WTC11 (cell line): Measurements from ENCODE around the gene NUP214.

Experiments
- GRHL2 ChIP-seq: fragments of 250-450 bp; sonication (Bioruptor Pico); IDR thresholded peaks from 2 replicates; pipeline ENCODE4 v1.8.0; 2022; ENCODE audit warnings: mild to moderate bottlenecking, moderate library complexity; ENCODE audit not compliant: insufficient replicate concordance, severe bottlenecking
- SMAD4 ChIP-seq: sonication (generic); formaldehyde crosslinking; IDR thresholded peaks from 2 replicates; pipeline ENCODE4 v1.8.0; 2022; ENCODE audit warnings: mild to moderate bottlenecking, missing genetic modification reagents
- ZBTB21 ChIP-seq: sonication (generic); formaldehyde crosslinking; IDR thresholded peaks from 2 replicates; pipeline ENCODE4 v1.8.1; 2023; ENCODE audit warnings: mild to moderate bottlenecking, missing genetic modification reagents, borderline replicate concordance
- TF ChIP-seq, protein P1 (sequence below): fragments of 200-600 bp; IDR thresholded peaks from 2 replicates; pipeline ENCODE4 v1.8.0; 2022; ENCODE audit warnings: antibody characterized with exemption
- TF ChIP-seq, protein P2 (sequence below): sonication (generic); formaldehyde crosslinking; IDR thresholded peaks from 2 replicates; pipeline ENCODE4 v1.8.1; 2023; ENCODE audit warnings: mild to moderate bottlenecking, missing genetic modification reagents, moderate library complexity
- TF ChIP-seq, protein P3 (sequence below): sonication (generic); formaldehyde crosslinking; IDR thresholded peaks from 2 replicates; pipeline ENCODE4 v1.8.0; 2022; ENCODE audit warnings: mild to moderate bottlenecking, missing genetic modification reagents
- TF ChIP-seq, protein P4 (sequence below): sonication (generic); formaldehyde crosslinking; IDR thresholded peaks from 2 replicates; pipeline ENCODE4 v1.8.1; 2022; ENCODE audit warnings: low read depth, missing genetic modification reagents, borderline replicate concordance
- TF ChIP-seq, protein P5 (sequence below): sonication (generic); formaldehyde crosslinking; IDR thresholded peaks from 2 replicates; pipeline ENCODE4 v1.8.0; 2023; ENCODE audit warnings: missing genetic modification reagents

DNA sequence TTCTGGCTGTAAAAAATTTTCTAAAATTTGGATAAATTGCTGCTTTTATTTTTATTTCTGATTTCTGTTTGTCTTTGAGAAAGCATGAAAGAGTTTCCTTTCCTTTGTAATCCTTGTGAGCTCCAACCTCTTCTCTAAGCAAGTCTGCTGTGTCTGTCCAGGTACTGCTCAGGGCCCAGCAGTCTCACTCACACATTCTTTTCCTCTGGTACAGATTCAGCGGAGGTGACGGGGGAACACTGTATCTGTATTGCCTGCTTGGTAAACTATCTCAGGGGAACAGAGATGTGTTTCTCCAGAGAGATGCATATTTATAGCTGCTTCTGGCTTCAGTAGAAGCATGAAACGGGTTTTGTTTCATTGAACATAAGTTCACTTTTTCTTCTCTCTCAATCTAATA, 60.5 kb downstream of the NUP214 start:
- TF ChIP-seq, protein P1, sequence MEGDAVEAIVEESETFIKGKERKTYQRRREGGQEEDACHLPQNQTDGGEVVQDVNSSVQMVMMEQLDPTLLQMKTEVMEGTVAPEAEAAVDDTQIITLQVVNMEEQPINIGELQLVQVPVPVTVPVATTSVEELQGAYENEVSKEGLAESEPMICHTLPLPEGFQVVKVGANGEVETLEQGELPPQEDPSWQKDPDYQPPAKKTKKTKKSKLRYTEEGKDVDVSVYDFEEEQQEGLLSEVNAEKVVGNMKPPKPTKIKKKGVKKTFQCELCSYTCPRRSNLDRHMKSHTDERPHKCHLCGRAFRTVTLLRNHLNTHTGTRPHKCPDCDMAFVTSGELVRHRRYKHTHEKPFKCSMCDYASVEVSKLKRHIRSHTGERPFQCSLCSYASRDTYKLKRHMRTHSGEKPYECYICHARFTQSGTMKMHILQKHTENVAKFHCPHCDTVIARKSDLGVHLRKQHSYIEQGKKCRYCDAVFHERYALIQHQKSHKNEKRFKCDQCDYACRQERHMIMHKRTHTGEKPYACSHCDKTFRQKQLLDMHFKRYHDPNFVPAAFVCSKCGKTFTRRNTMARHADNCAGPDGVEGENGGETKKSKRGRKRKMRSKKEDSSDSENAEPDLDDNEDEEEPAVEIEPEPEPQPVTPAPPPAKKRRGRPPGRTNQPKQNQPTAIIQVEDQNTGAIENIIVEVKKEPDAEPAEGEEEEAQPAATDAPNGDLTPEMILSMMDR: no peak
- TF ChIP-seq, protein P2, sequence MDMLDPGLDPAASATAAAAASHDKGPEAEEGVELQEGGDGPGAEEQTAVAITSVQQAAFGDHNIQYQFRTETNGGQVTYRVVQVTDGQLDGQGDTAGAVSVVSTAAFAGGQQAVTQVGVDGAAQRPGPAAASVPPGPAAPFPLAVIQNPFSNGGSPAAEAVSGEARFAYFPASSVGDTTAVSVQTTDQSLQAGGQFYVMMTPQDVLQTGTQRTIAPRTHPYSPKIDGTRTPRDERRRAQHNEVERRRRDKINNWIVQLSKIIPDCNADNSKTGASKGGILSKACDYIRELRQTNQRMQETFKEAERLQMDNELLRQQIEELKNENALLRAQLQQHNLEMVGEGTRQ (CRISPR knock-in tag): no peak
- TF ChIP-seq GRHL2 (CRISPR knock-in tag): no peak
- no peak for TF ChIP-seq SMAD4 (CRISPR knock-in tag)
- TF ChIP-seq, protein P3, sequence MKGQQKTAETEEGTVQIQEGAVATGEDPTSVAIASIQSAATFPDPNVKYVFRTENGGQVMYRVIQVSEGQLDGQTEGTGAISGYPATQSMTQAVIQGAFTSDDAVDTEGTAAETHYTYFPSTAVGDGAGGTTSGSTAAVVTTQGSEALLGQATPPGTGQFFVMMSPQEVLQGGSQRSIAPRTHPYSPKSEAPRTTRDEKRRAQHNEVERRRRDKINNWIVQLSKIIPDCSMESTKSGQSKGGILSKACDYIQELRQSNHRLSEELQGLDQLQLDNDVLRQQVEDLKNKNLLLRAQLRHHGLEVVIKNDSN (CRISPR knock-in tag): no peak
- TF ChIP-seq, protein P4, sequence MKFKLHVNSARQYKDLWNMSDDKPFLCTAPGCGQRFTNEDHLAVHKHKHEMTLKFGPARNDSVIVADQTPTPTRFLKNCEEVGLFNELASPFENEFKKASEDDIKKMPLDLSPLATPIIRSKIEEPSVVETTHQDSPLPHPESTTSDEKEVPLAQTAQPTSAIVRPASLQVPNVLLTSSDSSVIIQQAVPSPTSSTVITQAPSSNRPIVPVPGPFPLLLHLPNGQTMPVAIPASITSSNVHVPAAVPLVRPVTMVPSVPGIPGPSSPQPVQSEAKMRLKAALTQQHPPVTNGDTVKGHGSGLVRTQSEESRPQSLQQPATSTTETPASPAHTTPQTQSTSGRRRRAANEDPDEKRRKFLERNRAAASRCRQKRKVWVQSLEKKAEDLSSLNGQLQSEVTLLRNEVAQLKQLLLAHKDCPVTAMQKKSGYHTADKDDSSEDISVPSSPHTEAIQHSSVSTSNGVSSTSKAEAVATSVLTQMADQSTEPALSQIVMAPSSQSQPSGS: no peak
- TF ChIP-seq, protein P5, sequence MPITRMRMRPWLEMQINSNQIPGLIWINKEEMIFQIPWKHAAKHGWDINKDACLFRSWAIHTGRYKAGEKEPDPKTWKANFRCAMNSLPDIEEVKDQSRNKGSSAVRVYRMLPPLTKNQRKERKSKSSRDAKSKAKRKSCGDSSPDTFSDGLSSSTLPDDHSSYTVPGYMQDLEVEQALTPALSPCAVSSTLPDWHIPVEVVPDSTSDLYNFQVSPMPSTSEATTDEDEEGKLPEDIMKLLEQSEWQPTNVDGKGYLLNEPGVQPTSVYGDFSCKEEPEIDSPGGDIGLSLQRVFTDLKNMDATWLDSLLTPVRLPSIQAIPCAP: no peak
- no peak for TF ChIP-seq ZBTB21 (CRISPR knock-in tag)
